GM10847 (cell line): ENCODE data around the gene RICTOR.

ENCODE experiments used
- POLR2A ChIP-seq: IDR thresholded peaks from 2 replicates; pipeline ENCODE4 v1.6.1; 2011; ENCODE audit not compliant: insufficient read length; ENCODE audit errors: extremely low read depth

Gene RICTOR, protein sequence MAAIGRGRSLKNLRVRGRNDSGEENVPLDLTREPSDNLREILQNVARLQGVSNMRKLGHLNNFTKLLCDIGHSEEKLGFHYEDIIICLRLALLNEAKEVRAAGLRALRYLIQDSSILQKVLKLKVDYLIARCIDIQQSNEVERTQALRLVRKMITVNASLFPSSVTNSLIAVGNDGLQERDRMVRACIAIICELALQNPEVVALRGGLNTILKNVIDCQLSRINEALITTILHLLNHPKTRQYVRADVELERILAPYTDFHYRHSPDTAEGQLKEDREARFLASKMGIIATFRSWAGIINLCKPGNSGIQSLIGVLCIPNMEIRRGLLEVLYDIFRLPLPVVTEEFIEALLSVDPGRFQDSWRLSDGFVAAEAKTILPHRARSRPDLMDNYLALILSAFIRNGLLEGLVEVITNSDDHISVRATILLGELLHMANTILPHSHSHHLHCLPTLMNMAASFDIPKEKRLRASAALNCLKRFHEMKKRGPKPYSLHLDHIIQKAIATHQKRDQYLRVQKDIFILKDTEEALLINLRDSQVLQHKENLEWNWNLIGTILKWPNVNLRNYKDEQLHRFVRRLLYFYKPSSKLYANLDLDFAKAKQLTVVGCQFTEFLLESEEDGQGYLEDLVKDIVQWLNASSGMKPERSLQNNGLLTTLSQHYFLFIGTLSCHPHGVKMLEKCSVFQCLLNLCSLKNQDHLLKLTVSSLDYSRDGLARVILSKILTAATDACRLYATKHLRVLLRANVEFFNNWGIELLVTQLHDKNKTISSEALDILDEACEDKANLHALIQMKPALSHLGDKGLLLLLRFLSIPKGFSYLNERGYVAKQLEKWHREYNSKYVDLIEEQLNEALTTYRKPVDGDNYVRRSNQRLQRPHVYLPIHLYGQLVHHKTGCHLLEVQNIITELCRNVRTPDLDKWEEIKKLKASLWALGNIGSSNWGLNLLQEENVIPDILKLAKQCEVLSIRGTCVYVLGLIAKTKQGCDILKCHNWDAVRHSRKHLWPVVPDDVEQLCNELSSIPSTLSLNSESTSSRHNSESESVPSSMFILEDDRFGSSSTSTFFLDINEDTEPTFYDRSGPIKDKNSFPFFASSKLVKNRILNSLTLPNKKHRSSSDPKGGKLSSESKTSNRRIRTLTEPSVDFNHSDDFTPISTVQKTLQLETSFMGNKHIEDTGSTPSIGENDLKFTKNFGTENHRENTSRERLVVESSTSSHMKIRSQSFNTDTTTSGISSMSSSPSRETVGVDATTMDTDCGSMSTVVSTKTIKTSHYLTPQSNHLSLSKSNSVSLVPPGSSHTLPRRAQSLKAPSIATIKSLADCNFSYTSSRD (N-terminal part only)

DNA sequence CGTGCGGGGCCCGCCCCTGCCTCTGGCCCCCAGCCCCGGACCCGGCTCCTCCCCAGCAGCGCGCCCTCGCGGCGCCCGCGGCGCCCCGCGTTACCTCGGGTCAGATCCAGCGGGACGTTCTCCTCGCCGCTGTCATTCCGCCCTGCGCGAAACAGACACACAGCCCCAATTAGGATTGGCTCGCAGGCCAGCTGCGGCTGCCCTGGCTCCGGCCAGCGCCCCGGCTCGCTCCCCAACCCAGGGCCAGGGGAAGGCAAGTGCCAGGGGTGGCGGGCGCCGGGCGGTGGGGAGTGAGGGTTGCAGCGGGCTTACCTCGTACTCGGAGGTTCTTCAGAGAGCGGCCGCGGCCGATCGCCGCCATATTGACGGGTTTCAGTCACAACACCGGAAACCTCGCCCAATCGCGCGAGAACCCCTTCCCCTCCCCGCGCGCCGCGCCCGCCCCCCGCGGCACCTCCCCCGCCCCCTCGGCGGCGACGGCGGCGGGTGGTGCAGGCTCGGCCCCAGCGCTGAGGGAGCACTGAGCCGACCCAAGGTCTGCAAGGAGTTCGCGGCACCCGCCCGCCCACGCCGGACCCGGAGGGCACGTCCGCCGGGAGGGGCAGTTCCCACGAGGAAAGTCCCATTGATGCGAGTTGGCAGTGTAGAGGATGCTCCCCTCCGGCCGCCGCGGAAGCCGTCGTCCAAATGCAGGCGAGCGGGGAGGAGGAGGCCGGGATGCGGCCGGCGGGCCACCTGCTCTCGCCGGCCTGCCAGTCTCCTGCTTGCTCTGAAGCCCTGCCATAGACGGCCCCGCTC is at the start of gene RICTOR:
Gene RICTOR (minus strand): TSS at position 383 of the 798 bp plus-strand sequence. CDS start 22 bp downstream, at position 361.
- TF ChIP-seq POLR2A: peak; percentile 65

DNA sequence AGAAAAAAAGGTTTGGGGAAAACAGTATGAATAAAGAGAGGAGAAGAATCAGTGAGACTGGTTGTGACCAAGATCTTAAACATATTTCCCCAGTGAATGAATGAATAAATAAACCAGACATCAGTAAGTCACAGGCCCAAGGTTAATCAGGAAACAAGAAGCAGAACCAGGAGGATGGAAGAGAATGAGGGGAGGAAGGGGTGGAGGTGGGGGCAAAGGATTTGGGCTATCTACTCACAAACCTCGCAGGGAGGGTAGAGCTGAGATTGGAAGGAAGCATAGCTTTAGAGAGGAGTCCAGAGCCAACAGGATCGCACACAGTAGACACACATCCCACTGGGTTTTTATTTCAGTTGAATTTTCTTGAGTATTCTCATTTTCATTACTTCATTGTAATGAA is 47.7 kb upstream of the RICTOR start:
- no peak for TF ChIP-seq POLR2A

DNA sequence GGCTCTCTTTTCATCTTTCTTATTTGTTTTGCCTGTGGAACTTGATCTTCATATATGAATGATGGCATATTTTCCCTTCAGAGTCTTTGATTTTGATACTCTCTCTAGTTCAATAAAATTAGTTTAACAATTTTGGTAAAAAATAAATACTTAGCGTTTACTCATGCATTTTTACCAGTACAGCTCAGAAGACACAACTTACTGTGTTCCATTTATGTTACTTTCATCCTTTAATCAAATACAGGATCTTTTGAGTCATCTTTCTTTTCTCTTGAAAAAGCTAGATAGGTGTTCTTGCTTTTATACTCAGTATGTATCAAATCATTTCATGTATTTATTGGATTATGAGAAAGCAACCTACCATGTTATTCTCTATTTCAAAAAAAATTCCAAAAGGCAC is 47.1 kb upstream of the RICTOR start:
- TF ChIP-seq POLR2A: no peak

DNA sequence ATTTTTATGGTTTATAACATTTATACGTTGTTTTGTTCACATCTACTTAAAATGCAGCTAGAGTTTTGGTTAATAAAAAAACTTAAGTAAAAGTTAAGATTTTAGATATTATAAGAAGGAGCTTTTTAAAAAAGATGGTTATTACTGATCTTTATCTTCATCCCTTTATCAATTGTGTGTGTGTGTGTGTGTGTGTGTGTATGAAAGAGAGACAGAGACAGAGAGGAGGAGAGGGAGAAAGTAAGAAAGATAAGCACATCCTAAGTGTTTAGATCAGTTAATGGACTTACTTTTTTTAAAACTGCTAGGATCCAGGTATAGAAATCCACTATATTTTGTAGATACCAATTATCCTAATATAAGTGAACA is 45.8 kb upstream of the RICTOR start:
- no peak for TF ChIP-seq POLR2A

DNA sequence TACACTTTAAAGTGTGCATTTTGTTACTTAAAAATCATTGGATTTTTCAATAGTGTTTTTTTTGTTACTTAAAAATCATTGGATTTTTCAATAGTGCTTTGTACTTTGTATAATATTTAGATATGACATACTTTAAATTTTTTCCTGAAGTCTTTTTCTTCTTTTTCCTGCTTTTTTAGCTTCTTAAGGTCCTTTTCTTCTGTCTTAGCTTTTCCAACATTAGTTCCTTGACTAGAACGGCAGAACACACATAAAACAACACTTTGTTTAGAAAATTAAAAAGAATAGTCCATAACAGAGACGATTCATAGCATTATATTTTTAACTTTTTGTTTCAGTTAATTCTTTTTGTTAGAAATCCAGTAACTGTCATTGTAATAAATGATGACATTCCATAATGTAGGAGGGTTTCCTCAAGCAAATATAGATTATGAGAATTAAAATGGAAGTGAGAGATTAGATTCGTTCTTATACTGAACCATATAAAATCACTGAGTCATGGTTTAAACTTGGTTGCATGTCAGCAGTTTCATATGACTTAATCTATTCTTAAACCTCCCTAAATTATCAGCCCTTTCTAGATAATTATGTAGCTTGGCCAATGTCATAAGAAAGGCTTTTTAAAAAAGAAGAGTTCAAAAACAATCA is 45.3 kb upstream of the RICTOR start:
- no peak for TF ChIP-seq POLR2A

DNA sequence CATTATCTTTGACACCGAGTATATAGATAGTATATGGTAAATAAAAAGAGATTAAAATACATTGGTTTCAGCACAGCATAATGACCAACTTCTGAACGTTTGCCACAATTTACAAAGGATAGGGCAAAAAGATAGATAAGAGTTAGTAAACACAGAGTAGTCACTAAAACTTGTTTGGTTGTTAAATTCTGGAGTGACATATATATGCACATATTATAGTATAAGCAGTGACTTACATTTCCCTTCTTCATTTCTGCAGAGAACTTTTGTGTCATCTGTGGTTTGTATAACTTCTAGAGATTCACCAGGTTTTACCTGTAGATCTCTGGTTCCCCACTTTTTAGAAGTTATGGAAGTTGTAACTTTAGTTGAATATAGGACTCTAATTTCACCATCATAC is 44.4 kb upstream of the RICTOR start:
- TF ChIP-seq POLR2A: no peak

DNA sequence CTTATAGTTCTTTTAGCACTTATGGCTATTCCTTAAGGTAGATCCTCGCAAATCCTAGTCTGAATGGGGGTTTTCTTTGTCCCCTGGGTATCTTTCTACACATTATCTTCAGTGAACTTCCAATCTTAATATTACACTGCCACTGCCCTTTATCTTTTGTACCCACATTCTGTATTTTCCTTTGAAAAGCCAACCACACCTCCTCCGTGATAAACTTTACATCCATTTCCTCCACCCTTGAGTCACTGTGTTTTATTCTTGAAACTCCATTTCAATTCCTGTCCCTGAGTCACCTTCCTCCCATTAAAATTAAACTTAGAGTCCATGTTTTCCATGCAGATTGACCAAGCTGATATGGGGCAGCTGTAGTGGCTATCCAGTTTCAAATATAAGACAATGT is 43.2 kb upstream of the RICTOR start:
- no peak for TF ChIP-seq POLR2A

DNA sequence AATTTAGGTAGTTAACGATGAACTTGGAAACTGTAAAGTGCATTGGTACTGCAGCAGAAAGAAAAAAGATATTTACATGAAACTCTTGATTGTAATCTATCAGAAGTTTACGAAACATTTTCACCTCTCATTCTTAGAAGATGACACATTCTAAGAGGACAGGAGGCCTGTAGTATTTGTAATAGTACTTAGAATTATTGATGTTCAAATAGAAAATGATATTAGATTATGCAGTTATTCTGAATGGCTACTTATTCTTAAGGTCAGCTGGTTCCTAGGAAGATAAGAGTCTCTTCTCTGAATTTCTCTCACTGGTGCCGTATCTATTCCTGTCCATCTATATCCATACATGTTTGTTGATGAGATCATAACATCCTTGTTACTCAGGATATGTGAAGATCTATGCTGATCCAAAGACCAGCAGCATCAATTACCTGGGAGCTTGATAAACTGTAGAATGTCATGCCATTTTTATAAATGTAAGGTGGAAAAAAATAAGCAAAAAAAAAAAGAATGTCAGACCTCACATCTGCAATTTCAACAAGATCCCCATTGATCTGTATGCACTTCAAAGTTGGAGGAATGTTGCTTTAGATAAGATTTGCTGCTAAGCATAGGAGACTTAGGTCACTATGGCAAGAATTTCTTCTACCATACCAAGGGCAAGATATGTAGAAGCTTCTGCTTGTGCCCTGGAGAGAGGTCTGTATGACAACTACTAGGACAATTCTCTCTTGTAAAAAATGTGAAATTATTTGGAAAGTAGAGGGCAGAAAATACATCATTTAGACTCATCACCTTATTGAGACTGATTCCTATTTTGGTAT is 42.4 kb upstream of the RICTOR start:
- TF ChIP-seq POLR2A: no peak

DNA sequence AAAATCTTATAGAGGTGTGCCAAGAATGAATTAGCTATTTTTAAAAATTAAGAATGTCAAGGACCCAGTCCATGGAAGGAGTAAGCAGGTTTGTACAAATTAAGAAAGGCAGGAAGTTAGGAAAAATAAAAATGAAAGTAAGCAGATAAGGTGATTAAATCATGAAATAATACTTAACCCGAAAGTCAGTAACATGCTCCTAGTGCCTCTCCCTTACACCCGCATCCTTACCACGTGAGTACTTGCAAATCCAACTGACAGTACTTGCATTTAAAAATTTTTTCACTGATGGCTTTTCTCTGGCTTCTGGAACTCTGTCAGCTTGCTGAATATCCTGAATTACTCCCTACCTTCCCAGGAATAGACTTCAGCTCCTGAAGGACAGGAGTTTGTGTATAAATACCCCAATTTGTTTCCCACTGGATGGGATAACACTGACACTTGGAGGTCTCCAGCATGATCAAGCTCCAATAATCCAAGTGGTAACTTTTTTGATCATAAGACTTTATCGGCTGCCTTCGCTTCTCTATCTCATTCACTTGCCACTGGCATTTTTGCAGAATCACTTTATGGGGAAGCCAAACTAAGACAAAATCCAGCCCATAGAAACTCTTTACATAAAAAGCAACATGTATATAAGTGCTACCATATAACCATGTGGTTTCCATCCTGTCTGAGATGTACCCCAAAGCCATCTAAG is 41.6 kb upstream of the RICTOR start:
- no peak for TF ChIP-seq POLR2A

DNA sequence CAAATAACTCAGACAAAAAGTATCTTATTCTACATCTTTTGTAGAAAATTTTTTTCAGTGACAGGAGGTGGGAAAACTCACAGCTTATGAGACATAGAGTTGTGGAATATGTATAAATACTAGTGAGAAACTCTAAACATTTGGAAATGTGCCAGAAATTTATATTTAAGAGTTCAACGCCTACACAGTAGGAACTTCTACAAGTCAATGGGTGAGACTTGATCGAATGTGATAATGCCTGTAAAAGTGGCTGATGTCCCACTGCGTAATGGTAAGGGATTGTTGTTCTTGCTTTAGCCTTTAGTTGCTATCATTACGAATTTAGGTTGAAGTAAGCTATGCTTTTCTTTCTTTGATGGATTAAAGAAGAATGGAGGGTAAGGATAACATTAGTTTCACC is 40.0 kb upstream of the RICTOR start:
- no peak for TF ChIP-seq POLR2A

DNA sequence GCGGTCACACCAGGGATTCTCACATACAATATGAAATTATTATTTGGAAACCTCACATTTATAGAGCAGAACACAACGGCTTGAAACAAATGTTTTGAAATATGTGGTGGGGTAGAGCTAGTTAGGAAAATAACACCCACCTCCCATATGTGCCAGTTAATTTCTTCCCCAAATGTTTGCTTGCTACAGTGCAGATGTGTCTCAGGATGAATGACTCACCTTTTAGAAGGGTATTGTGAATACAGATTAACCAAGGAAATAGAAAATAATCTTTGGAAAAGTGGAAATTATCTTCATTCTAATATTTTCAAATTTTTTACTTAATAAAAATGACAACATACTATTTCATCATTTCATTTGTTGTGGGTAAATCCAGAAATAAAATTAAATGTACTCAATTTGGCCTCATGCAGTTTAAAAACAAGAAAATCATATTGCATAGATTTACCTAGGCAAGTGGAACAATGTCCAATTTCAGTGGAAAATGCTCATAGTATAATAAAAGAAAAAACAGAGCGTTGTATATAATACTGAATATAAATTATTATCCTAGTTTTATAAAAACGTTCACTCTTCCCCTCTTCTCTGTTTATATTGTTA is 39.3 kb upstream of the RICTOR start:
- no peak for TF ChIP-seq POLR2A

DNA sequence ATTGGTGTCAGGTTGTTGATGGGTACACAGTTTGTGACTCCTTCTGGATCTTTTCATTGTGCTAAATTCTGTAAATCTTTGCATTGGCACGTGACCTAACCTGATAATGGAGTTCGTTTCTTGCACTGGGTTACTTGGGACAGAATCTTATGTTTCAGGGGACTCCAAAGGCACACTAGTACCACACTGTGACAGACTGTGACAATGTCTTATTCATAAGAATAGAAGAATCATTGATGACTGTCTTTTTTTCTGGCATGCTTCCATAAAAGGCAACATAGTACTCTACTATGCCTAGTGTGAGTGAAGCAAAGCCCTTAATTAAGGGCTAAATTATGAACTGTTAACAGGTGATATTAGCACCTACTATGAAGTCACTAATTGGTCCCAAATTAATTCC is 35.4 kb upstream of the RICTOR start:
- TF ChIP-seq POLR2A: no peak
